T-helper 22 cell (primary cell): ENCODE data around the gene MOCS3.
A peak's percentile ranks its signal among the peaks of the same experiment; 100 is the strongest.

Source experiments
- DNase-seq: peaks from one replicate; pipeline ENCODE4 v3.0.0-alpha.2; 2020; ENCODE audit warnings: low read depth

Gene MOCS3, protein sequence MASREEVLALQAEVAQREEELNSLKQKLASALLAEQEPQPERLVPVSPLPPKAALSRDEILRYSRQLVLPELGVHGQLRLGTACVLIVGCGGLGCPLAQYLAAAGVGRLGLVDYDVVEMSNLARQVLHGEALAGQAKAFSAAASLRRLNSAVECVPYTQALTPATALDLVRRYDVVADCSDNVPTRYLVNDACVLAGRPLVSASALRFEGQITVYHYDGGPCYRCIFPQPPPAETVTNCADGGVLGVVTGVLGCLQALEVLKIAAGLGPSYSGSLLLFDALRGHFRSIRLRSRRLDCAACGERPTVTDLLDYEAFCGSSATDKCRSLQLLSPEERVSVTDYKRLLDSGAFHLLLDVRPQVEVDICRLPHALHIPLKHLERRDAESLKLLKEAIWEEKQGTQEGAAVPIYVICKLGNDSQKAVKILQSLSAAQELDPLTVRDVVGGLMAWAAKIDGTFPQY

DNA sequence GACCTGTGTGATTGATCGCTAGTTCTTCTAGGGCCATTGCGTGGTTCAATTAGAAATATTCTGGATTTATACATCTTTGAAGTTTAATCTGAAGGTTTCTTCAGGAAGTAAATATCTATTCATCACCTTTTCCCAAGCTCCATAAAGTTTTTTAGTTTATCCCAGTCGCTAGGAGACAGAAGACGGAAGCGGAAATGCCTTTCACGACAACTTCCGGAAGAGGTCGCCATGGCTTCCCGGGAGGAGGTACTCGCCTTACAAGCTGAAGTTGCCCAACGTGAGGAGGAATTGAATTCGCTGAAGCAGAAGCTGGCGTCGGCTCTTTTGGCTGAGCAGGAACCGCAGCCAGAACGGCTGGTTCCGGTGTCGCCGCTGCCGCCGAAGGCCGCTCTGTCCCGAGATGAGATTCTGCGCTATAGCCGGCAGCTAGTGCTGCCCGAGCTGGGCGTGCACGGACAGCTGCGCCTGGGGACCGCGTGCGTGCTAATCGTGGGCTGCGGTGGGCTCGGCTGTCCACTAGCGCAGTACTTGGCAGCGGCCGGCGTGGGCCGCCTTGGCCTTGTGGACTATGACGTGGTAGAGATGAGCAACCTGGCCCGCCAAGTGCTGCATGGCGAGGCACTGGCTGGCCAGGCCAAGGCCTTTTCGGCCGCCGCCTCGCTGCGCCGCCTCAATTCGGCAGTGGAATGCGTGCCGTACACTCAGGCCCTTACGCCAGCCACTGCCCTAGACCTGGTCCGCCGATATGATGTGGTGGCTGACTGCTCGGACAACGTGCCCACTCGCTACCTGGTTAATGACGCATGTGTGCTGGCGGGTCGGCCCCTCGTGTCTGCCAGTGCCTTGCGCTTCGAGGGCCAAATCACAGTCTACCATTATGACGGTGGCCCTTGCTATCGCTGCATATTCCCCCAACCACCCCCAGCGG, at the start of gene MOCS3:
MOCS3 (plus strand) TSS at position 204 of the 928 bp plus-strand sequence; CDS start at position 229, 25 bp downstream.
- DNase-seq, result peak; percentile 79

DNA sequence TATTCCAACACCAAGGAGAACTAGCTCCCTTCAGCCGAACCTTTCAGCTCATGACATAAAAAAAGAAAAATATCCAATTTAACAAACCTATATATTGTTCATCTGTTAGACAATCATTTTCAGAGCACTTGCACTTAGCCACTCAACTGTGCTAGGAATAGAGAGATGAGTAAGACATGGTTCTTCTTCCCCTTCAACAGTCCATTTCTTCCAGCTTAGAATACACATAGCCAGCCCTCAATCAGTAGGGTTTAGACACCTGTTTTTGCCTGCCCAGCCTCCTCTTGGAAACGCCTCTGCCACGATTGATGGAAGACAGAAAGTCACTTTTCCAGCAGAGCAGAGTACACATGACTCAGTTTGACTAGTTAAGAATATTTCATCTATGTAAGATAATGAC, 49.2 kb upstream of the MOCS3 start:
- no peak for DNase-seq

DNA sequence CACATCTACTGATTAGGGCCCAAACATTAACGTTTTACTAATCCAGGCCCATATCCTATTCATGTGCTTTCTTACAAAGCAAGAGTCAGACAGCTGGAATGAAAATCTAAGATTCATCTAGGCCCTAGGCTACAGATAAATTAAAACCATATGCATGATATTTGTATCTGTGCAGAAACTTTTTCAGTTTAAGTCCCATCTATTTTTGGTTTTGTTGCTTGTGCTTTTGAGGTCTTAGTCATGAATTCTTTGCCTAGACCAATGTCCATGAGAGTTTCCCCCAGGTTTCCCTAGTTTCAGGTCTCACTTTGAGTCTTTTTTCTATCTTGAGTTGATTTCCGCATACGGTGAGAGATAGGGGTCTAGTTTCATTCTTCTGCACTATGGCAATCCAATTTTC, 47.6 kb upstream of the MOCS3 start:
- DNase-seq, result no peak

DNA sequence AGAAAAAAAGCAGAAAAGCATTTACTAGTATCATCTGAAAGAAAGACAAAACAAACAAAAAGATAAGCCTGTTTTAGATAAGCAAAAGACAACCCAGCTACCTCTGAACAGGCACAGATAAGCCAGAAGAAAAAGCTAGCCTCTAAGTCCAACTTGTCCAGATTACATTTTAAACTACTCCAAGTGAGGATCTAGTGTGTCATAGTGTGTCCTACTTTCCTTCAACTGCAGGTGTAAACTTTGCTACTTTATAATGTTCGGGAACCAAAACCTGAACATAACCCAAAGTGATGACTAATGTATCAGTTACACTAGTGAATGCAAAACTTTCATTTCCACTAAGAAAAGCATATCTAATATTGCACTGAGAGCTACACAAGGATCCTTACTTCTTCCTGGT, 46.9 kb upstream of the MOCS3 start:
- no peak for DNase-seq

DNA sequence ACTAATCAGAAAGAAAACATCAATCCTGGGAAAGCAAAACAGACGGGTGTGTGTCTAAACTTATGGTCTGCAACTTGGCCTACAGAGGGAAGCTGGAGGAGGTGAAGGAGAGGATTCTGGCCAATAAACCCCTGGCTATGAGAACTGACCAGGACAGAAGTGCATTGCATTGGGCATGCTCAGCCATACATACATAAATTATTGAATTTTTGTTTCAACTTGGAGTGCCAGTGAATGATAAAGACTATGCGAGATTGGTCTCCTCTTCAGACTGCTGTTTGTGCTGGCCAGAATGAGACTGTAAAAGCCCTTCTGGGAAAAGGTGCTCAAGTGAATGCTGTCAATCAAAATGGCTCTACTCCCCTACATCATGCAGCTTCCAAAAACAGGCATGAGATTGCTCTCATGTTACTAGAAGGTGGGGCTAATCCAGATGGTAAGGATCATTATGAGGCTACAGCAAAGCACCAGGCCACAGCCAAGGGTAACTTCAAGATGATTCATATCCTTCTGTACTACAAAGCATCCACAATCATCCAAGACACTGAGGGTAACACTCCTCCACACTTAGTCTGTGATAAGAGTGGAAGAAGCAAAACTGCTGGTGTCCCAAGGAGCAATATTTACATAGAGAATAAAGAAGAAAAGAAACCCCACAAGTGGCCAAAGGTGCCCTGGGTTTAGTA, 44.8 kb upstream of the MOCS3 start:
- no peak for DNase-seq

DNA sequence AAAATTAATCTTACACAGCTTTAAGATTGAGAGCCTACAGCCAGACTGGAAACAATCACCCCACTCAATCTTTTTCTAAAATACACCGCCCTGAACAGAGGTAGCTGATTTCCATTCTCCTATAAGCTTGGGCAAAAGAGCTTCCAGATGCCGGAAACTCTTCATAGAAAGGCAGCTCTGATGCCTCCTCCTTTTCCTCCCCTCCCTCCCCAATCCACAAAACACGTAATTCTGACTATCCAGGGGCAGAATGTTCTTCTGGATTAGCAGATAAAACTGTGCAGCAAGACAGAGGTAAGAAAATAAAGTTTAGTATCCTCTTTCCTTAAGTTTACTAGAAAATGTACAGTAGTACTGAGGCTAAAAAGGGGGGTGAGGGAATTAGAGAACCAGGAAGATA, 43.2 kb upstream of the MOCS3 start:
- no peak for DNase-seq

DNA sequence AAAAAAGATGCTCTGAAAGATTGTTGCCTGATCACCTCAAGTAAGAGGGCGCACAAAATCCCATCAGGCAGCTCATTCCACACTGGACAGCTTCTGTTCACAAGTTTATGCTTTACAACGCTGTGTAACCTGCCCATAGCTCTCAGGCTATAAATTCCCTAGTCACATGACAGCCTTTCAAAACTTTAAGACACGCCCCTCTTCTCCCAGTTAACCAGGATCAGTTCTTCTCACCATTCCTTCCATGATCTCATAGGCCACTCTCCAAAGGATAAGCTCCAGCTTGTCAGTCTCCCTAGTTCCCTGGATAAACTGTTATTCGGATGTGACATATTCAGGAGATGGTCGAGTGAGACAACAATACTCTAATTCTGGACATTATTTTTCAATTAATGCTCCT, 42.4 kb upstream of the MOCS3 start:
- DNase-seq, result no peak

DNA sequence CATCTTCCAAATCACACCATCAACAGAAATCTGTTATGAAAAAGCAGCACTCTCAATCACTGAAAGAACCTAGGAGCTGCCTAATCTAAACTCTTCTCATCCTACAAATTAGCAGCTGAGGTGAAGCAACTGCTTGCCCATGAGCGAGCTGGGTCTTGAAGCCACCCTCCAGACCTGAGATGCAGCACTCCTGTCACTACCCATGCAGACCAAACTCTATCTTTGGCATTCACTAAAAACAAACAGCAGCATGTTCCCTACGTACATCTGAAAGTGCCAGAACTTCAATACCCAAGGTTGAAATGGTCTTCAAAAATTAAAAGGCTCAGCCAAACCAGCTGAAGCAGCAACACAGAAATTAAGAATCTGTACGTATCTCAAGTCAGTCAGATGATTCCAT, 41.7 kb upstream of the MOCS3 start:
- no peak for DNase-seq

DNA sequence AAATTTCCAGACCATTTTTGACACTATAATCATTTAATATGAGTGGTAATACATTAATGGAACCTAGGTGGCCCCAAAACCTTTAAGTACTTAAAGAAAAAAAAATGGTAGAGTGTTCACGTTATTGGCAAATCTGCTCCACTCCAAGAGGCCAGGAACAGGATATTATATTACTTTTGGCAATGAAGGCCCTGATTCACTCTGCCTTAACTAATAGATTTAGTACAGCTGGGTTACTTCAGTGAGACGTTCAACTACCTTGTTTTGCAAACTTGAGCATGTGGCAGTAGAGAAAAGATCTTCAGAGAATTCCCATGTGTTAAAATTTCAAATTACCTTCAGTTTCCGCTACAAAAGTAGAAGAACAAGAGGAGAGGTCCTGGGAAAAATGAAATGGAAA, 40.2 kb upstream of the MOCS3 start:
- no peak for DNase-seq

DNA sequence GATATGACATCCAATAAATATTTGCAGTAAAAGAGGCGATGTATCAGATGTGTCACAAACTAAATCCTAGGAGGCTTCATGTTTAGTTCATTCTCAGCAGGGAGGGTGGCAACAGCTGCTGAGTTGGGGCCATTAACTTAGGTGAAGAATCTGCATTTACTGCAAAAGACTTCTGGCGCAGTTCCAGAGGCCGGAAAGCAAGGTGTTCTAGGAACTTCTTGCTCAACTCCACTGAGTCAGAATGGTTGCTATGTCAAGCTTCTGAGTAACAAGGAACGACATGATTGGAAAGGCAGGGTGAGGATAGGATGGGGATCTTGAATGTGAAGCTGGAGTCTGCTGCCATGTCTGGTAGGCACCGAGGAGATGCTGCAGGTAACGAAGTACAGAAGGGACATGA, 39.1 kb upstream of the MOCS3 start:
- no peak for DNase-seq

DNA sequence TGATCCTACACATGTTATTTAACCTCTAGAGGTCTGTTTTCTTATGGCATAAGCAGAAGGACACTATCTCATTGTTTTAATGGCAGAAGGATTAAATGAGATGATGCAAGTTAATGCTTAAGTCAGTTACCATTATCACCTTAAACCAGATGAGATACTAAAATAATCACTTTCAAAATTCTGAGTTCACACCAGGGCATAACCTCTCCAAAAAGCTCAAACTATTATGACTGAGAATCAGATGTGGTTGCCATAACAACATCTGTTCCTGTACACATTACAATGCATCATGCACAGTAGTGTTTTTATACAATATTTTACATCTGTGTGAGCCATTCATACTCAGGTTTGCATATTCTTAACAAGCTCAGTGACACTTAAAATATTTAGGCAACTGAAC, 37.6 kb upstream of the MOCS3 start:
- no peak for DNase-seq

DNA sequence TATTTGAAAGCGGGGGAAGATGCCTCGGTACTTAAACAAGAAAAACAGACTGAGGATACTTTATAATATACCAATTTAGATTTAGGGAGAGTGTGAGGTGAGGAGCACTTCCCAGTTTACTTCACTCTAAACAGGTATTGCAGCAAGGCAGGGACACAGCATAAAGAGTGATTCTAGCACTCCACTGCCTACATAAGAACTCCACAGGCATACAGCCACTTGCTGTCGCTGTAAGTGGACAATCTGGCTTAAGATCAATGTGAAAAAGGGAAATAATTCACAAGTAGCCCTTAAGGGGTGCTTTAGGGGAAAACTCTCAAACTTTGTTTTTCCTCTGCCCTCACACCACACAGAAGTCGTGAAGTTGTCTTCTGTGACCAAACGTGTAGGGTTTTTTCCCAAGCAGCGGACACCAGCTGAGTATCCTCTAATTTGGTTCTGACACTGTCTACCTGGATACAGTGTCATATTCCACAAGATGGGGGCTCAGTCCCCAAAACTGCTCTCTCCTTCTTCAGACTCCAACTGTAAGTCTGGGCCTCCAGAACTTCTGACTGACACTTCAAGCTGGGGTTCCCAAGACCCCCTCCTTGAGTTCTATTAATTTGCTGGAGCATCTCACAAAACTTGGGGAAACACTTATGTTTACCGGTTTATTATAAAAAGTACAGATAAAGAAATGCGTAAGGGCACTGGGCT, 36.7 kb upstream of the MOCS3 start:
- DNase-seq, result no peak

DNA sequence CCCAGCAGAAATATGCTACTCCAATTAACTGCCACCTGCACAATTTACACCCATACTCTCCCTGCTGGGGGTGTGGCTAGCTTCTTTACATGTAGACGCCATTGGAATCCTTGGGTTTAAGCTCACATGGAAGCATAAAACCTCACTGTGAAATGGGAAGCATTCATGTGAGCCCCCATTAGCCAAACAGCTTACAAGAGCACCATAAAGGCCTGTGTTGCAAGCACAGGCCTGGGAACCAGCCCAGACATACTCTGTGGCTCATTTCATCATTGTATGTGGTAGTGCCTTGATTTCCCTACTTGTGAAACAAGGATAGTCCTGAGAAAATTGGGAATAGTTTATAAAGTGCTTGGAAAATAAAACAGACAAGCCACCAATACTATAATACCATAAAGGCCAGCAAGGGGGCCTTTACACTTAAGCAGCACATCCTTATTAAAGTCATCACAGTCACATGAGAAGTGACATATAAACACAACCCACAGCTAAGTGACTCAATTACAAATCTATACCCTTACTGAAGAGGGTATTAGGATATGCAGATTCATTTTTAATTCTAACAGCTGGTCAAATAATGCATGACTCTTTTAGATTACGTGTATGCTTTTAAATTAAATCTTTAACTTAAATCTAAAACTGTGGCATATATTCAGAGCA, 34.2 kb upstream of the MOCS3 start:
- no peak for DNase-seq

DNA sequence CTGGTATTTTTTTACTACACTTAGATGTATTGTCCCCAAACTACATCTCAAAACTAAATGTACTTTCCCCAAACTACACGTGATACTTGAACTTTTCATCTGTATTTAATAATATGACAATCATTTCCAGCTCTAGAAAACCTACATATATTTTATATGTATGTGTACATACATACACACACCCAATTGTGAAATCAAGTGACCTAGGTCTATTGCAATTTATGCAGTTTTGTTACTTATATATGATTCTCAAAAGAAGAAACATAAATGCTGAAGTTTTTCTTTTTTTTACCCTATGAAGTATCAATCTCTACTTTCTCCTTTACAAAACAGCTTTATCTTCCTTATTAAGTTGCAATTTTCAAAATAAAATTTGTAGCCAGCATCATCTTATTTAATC, 32.1 kb upstream of the MOCS3 start:
- DNase-seq, result no peak

DNA sequence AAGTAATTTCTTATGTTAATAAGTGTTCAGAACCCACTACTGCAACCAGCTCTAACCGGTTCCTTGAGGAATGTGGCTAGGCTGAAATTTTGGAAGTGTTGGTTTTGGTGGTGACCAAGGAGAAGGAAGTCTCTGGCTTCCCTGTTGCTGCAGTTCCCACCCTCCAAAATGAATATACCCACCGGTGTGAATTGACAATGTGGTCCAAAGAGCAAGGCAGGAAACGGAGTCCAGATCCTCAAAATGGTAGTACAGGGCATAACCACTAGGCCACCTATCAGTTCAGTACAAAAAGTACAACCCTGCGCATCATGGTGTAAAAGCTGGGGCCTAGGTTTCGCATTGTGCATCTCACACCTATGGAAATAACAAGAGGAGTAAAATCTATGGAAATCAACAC, 30.1 kb upstream of the MOCS3 start:
- no peak for DNase-seq

DNA sequence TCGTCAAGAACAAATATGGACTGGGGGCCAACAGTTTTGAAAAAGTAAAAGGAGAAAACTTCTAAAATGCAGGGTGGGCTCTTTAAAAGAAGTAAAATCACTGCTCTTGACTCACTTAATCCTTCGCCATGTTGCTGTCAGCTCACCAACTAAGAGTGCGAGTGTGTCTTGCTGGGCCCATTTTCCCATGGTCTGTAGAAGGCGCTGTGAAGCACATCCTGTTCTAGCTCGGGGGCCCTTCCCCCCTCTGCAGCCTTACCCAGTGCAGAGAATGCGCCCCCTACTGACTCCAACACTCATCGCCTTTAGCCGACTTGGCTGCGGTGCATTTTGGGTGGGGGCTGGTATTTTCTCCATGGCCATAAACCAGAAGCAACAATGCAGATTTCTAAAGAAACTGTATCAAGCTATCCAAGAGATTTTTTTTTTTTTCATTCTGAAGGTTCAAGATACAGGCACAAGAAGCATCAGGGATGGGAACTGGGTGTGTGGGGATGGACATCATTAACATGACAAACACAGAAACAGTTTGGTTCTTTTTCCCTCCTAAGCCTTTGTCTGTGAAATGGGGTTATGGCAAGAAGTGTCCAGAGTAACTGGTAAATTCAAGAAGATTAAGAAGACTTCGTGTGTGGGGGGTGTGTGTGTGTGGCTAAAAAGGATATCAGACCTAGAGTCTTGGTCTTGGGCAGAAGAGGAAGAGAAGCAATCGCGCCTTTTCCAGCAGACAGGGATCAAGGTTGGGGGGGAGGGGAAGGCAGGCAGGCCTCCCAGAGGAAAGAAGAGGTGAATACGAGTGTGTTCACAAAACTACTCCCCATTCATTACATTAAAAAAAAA, 29.1 kb upstream of the MOCS3 start:
- DNase-seq, result peak; percentile 81

DNA sequence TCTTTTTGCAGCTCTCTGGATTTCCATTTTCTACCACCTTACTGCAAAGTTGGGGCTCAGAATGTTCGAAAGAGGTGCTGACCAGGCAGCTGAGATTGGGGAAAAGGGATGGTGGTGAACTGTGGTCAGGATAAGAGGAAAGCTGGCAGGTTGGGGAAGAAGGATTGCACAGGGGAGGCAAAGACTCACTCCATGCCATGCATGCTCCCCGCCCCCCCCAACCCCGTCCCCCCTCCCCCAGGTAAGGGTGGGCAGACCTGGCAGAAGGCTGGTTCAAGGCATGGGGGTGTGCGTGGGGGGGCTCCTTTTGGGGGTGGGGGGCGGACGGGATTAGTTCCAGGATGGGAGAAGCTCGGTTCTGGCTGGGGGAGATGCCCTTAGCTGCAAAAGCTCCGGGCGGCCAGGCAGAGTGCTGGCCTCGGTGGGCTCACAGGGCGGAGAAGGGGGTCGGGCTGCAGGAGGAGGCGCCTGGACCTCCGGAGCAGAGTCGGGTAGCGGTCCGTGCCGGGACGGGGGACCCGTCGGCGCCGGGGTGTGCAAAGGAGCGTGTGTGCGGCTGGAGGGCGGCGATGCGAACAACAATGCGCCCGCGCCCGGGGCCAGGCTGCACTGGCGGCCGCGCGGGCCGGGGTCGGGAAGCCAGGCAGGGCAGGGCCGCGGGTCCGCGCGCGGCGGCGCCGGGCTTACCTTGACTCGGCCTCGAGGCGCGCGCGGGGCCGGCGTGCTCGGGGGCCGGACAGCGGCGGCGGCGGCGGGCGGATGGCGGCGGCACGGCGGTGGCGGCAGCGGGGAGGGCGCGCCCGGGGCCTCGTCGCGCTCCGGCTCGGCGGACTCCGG, 28.3 kb upstream of the MOCS3 start:
- DNase-seq, result no peak

DNA sequence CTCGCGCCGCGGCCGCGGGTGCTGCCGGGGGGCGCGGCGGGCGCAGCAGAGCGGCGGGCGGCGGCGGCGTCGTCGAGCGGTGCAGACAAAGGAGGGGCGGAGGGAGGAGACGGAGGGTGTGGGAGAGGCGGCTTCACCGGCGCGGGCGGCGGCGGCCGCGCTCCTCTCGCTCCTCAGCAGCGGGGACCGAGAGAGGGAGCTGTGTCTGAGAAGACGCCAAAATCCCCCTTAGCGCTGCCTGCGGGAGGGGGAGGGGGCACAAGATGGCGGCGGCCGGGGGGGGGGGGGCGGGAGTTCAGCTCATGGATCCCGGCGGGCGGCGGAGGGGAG, 27.7 kb upstream of the MOCS3 start:
- peak; percentile 71 for DNase-seq

DNA sequence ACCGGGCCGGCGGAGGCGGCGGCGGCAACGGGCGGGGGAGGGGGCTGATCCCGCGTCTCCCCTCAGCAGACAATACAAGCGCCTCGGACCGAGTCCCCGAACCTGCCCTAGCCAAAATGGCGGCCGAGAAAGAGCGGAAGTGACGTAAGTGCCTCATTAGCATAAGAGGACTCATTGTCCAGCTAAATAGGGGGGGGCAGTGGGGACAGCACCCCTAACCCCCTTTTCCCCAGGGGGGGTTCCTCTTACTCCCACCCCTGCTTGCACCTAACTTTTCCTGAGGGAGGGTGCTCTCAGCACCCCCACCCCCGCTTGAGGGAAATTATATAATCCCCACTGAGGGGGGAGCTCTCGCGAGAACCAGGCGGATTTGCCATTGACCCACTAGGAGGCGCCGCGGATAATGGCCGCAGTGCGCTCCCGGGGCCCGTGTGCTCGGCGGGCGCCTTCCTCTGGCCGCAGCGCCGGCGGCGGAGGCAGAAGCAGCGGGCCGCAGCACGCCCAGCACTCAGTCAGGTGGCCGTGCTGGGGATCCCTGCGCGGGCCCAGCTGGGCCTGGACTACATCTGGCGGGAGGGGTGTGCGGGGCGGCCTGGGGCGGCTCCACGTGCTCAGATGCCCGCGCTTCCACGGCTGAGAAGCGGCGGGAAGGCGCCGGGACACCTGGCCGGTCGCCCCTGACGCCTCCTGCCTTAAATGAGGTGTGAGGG, 27.2 kb upstream of the MOCS3 start, which contains the start of gene ADNP:
ADNP (minus strand) TSS at position 132 of the 710 bp plus-strand sequence. CDS start 27,441 bp downstream, outside the sequence.
- peak; percentile 78 for DNase-seq
